Measurements from ENCODE around the gene ZNF484.
A peak's percentile ranks its signal among the peaks of the same experiment; 100 is the strongest.
"Not testable (repeated sequence)": the region's sequence is repeated elsewhere in the genome, so short reads cannot be mapped to it uniquely, and the experiment has no call there.

ZNF484 gene

DNA sequence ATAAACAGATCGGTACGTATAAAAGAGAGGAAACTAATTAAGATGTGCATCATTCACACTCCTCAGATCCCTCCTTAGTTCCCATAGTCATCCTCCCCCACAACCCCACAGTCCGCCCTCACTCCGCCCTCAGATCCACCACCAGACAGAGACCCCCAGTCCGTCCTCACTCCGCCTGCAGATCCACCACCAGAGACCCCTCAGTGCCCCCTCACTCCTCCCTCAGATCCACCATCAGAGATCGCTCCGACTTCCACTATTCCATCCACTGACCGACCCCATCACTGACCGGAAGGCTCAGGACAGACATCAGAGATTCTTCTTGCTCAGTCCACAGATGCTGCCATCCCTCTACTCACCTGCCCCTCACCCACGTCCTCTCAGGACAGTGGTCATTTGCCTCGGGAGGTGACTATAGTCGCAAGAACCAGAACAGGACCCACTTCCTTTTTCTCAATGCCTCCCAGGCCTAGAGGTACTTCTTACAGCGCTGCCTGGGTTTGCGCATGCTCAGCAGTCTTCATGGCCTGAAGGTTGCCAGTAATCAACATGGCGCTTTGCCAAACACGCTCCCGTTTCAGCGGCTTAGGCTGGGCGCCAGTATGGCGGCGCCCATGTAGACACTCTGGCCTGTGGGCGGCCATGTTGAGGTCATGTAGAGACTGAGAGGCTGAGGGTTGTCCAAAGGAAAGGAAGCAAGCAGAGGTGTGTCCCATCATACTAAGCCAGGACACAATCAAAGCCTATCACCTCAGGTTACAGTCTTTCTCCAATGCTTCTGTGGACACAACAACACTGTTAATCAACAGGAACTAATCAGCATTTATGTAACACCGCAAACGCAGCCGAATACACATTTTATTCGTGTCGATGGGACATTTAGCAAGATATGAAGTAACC lies at the start of gene ZNF484:
Gene ZNF484, minus strand, starts transcription at position 508 of the 900 bp plus-strand sequence. CDS start 3,009 bp downstream, outside the sequence.
- DNase-seq = peak; percentile 98

DNA sequence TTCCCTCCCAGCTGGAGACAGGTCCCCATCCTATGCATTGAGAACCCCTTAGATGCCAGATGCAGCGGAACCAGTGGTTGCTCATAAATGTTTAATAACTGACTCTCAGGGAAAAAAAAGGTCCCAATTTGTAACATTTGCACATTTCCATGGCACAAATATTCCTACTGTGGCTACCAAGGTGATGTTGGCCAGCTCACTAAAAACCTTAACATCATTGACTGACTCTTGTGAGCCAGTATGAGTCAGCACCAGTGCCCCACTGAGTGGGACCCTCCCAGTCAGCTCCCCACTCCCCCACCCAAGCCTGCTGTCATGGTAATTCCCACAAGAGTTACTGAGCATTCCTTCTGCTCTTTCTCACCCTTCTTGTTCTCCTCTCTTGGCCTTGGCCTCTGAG lies 42.6 kb upstream of the ZNF484 start:
- DNase-seq = peak; percentile 7

DNA sequence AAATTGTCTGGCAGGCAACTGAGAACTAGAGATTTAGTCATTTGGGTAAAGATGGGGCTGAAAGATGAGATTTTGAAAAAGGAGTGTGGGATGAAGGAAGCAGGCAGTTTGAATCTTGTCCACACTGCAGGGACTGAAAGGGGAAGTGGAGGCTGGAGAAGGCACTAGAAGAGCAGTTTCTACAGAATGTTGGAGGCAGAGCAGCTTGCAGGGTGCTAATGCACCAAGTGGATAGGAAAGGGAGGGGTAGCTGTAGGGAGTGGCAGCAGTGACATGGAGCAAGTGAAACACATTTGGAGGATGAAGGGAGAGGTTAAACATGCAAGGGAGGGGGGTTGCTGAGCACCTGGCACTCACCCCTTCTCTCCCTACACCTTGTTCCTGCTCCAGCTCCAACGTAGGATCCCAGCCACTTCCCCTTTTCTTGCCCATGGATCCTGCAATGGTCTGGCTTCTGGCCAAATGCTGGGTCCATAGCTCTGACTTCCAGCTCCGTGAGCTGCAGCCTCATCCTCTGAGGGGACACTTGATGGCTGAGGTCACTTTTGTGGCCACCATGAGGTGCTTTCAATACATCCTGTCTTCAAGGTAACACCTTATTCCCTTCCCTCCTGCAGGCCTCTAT lies 39.5 kb upstream of the ZNF484 start:
- DNase-seq = no peak

DNA sequence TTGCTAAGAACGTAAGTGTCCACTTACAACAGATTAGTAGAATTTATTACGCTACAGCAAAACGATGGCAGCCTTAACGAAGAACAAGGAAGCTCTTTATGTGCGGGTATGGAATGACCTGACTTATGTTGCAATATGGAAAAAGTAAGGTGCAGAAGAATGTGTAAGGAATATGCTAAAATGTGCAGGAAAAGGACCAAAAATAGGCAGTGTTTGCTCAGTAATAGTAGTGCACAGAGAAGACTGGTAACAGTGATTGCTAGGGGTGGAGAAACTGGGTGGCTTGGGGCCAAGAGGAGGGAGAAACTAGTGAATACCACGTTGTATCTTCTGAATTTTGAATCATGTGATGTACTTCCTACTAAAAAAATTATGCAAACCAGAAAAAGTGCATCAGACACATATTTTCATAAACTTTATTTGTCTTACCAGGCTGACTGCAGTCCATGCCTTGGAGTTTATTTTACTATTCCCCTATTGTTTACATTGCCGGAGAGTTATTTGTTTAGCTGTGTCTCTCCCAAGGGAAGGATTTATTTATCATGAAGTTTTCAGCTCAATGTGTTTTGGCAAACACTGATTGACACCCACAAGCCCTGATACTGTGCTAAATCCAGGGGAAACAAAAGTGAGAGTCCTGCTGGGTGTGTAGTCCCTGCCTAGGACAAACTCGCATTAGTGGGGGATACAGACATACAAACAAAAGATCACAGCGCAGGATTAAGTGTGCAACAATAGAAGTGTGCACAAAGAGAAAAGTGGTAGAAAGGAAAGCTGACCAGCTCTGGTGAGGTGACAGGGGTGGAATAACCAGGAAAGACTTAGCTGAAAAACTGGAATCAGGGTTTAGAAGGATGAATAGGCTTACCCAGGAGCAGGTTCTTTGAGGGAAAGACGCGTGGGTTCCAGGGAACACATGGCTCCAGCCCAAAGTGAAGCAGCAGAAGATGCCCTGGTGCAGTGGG lies 34.0 kb upstream of the ZNF484 start:
- no peak for DNase-seq

DNA sequence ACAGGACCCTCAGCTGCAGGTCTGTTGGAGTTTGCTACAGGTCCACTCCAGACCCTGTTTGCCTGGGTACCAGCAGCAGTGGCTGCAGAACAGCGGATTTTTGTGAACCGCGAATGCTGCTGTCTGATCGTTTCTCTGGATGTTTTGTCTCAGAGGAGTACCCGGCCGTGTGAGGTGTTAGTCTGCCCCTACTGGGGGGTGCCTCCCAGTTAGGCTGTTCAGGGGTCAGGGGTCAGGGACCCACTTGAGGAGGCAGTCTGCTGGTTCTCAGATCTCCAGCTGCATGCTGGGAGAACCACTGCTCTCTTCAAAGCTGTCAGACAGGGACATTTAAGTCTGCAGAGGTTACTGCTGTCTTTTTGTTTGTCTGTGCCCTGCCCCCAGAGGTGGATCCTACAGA lies 27.3 kb upstream of the ZNF484 start:
- not testable (repeated sequence) for DNase-seq

DNA sequence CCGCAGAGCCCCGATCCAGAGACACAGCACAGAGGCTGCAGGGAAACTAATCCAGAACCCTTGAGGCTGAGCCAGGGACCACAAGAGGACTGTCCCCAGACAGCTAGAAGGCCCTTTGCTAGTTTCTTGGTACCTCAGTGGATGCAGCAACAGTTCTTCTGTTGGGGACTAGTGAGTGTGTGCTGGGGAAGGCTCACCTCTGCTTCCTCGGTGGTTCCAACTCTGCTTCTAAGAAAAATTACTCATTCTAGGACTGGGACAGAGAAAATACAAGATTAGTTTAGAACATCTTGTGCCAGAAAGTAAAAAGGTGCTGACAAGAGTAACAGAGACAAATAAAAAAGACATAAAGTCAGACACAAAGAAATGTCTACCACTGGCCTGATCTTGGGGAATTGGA lies 19.5 kb upstream of the ZNF484 start:
- DNase-seq = no peak

DNA sequence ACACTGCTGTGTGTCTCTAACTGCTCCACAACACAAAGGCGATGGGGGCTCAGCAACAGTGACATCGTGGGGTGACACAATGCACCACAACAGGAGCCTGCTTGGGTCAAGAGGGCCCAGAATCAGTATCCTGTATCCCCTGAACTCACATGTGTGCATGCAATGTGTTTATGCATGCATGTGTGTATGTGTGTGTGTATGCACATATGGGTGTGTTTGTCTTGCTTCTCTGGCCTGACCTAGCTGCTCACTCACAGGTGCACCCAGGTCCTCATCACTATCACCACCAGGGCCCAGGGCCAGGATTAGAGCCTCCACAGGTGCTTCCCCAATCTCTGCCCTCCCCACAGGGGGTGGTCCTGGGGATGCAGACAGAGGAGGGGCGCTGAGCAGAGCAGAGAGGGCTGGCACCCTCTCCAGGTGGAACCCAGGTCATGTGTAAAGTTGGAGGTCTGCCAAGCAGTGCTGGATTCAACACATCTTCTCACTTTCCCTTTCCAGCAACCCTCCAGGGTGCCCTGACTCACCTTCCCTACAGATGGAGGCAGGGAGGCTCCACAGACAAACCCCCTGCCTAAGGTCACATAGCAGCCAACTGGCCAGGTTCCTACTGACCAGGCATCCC lies 18.1 kb upstream of the ZNF484 start:
- DNase-seq = no peak

DNA sequence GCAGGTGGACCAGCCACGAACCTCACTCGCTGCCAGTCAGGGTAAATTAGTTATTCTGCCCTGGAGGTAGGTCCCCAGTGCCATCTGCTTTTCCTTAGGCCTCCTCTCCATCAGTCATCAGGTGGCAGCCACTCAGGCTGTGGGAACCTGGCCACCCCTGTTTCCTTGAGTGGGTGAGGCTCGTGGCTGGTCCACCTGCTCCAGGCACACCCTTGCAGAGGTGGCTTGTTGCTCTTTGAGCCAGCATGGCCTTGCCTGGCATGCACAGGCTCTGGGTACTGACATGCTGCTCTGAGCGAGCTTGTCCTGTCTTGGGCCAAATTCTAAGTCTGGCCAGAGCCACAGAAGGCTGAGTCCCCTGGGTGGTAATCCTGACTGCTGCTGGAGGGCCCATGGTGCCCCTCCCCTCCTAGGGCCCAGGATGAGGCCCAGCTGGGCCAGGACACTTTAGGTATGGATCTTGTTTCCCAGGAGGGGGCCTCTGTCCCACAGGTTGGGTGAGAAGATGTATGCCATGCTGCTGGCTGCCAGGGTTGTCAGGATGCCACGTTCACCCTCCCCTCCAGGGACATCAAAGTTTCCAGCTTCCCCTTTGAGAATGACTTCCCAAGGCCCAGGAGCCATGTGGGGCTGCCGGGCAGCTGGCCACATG lies 17.0 kb upstream of the ZNF484 start:
- no peak for DNase-seq

DNA sequence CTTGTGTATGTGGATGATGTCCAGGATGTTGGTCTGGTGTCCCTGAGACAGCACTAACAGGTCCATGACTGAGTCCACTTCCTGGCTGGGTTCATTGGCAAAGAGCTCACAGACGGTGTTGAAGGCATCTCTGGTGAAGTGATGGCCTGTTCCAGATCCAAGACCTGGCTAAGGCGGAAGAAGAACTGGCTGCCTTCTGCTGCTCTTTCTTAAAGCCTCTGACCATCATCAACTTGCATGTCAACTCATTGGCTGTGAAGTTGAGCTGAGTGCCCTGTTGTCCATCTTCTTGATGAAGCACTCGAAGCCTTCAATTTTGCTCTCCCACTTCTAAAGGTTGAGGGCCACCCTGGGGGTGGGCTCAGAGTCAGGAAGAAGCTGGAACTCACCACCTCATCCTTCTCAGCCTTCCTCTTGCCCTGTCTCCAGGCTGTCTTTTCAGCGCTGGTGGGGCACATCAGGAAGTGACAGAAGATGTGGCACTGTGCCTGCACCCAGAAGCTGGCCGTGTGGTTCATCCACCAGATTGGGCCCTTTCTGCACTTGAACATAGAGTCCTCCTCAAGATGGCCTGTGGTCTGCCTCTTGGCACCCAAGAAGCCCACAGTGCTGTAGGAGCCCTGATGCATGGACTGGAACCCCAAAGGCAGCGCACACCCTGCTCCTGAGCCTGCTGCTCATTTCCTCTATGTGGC lies 16.2 kb upstream of the ZNF484 start:
- not testable (repeated sequence) for DNase-seq

DNA sequence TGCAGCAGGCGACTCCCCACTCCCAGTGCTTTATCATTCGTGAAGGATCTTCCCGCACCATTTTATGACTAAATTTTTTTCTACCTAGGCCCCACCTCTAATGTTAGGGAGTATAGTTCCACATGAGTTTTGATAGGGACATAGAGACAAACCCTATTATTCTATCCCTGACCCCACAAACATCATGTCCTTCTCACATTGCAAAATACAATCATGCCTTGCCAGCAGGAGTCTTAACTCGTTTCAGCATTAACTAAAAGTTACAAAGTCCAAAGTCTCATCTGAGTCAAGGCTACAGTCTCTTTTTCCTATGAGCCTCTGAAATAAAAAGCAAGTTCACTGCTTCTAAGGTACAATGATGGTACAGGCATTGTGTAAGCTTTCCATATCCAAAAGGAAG lies 14.4 kb upstream of the ZNF484 start:
- not testable (repeated sequence) for DNase-seq

DNA sequence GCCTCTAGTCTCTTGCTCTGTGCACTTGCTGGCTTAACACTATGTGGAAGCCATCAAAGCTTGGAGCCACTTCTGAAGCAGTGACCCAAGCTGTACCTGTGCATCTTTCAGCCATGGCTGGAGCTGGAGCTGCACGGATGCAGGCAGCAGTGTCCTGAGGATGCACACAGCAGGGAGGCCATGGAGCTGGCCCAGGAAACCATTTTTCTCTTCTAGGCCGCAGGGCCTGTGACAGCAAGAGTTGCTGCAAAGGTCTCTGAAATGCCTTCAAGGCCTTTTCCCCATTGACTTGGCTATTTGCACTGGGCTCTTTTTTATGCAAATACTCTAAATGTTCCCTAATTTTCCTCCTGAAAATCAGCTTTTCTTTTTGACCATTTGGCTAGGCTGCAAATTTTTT lies 12.9 kb upstream of the ZNF484 start:
- DNase-seq = no peak

DNA sequence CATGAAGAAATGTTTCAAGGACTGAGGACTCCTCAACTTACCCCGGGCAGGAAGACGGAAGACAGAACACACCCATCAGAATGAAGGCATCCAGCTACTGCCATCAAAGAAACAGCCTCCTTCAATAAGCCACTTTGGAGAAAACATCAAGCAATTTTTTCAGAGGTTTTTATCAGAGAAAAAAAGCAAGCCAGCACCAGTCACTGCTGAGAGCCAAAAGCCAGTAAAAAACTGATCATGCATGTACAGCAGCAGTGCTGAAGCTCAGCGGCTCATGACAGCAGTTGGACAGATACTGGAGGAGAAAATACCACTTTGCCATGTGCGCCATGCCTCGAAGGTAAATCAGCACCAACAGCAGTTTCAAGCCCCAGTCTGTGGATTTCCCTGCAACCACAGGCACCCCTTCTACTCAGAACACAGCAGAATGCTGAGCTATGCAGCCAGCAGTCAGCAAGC lies 10.1 kb upstream of the ZNF484 start:
- no peak for DNase-seq

DNA sequence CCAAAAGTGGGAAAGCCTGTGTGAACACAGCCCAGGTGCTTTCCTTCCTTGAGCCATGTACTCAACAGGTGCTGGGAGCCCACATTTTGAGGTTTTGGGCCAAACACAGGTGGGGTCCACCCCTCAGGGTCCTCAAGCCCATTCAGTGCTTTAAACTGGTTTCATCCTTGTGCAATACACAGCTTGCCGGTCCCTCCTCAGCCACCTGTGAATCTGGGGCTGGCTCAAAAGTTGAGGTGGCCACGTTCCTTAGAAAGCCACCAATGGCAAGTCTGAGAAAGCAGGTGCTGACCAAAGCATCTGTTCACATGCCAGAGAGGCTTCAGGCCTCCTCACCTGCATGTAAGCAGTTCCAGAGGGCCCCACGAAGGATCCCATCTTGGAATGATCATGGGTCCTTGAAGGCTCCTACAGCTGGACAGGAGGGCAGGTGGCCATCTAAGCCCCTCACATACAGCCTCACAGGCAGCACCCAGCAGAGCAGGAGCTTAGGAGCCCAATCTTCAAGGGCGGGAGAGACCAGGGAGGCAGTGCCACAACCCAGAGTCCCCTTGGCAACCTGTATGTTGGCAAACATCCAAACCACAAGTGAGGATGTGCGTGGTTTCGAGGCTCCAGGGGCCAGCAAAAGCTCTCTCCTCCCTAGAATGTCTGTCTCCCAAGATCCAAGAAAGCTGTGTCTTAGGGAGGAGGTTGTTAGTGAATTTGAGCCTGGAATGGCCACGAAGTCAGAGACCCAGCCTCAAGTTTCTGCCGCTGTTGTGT lies 9.2 kb upstream of the ZNF484 start:
- DNase-seq = not testable (repeated sequence)

DNA sequence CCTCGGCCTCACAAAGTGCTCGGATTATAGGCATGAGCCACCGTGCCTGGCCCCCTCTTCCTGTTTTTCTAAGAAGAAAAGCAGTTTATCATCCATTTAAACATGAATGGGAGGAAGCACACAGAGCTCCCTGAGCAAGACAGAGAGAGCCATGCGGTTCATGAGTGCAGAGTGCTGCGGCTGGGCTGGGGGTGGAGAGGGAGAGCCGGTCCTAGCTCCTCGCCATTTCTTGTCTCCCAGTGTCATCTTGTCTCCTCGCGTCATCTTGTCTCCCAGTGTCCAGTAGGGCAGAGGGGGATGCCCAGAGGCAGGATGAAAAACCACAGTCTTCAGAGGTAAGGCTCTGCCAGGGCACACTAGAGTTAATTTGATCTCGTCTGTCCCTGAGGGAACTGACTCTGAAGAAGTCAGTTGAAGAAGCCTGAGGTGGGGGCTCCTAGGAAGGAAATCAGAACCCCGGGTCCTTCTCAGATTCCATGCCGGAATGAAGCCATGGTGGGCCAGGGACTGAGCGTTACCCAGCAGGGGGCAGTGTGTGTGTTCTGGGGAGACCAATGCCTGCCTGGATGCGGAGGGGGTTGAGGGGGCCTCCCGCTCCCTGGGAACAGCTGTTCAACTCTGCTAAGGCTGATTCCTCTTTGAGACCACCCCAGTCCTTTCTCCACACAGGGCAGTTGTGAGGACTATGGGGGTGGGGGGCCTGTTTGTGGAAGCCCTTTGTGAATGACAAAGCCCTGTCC lies 6.0 kb upstream of the ZNF484 start:
- DNase-seq = not testable (repeated sequence)

DNA sequence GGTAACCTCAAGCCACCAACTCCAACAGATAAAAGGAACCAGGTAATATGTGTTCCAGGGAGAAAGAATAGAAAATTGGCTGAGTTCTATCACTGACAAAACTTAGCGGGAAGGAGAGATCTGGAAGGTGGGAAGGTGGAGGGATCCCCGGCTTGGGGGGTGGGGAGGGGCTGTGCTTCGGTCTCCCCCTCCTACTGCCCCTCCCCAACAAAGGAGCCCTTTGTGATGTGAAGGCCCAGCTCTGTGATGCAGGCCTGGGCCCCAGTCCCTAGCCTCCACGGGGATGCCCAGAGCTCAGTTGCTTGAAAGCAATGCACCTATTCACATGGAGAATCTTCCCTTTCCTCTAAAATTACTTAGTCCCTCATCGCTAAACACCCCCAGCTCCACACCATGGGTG lies 4.4 kb upstream of the ZNF484 start:
- no peak for DNase-seq

DNA sequence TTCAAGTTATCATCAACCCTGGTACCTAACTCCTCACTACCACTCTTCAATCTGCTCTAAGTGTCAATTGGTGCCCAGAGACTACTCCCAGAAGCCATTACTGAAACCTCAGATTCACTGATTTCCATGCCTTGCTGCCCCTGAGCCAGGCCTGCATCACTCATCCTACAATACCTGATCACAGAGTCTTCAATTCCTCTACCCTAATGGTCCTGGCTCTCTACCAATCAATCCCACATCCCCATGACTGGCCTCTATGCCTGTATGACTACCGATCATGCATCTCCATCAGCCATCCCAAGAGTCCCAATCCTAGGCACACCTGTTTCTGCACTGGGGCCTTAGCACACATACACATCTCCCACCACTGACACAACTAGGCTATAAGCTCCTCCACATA lies 2.5 kb downstream of the ZNF484 start:
- DNase-seq = no peak

DNA sequence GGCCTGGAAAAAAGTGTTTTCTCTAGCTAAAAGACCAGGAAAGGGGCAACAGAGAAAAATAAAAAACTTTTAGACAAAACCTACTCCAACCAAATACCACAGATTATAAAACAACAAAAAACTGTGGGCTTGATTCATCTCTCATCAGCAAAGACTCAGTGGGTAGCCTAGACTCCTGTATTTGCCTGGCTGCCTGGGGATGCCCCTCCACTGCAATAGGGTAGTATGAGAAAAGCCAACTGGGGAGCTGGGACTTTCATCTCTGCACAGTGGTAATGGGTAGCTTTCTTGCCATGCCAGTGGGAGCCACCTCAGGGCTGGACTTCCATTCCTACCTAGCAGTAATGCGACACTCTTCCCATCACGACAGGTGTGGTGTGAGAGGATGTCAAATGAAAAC lies 7.5 kb downstream of the ZNF484 start:
- no peak for DNase-seq

DNA sequence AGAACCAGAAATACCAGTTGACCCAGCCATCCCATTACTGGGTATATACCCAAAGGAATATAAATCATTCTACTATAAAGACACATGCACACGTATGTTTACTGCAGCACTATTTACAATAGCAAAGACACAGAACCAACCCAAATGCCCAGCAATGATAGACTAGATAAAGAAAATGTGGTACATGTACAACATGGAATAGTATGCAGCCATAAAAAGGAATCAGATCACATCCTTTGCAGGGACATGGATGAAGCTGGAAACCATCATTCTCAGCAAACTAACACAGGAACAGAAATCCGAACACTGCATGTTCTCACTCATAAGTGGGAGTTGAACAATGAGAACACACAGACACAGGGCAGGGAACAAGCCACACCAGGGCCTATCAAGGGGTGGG lies 11.2 kb downstream of the ZNF484 start:
- not testable (repeated sequence) for DNase-seq

DNA sequence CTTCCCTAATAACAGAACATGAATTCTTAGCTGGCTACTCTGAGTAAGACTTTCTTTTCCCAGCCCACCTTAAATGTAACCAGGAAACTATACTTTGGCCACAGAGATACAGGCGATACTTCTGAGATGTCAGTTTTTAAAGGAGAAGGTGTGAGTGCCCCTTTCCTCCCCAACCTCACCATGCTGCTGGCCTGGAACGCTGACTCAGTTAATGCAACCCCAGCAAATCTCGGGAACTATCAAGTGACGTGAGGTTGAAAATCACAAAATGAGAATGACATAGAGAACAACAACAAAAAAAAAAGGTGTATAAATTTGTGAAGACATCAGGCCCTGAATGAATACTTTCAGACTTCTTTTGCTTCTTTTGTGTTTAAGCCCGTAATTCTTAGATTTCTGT lies 13.7 kb downstream of the ZNF484 start:
- no peak for DNase-seq

DNA sequence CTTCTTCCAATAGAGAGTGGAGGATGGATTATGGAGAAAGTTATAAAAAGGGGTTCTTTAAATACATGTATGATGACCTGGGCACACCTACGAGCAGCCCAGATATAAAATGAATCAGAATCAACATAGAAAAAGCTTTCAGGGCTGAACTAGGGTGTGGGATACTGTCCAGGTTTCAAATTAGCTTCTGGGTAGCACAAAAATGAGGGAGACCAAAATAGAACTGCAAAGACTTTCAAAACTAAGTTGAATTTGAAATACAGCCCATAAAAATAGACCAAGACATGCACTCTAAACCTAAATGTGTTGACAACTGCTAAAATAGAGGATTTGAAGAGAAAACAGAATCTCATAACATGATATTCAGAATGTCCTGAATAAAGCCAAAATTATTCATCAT lies 17.0 kb downstream of the ZNF484 start:
- no peak for DNase-seq
